ENCODE measurements around the gene TALDO1. TPM values are rescaled to one million over a fixed set of nuclear protein-coding genes. Genes with fewer than 3 reads are reported as not detected.

The TALDO1 gene
- total RNA-seq, 1 donor from 2014 or later: 207 TPM

DNA sequence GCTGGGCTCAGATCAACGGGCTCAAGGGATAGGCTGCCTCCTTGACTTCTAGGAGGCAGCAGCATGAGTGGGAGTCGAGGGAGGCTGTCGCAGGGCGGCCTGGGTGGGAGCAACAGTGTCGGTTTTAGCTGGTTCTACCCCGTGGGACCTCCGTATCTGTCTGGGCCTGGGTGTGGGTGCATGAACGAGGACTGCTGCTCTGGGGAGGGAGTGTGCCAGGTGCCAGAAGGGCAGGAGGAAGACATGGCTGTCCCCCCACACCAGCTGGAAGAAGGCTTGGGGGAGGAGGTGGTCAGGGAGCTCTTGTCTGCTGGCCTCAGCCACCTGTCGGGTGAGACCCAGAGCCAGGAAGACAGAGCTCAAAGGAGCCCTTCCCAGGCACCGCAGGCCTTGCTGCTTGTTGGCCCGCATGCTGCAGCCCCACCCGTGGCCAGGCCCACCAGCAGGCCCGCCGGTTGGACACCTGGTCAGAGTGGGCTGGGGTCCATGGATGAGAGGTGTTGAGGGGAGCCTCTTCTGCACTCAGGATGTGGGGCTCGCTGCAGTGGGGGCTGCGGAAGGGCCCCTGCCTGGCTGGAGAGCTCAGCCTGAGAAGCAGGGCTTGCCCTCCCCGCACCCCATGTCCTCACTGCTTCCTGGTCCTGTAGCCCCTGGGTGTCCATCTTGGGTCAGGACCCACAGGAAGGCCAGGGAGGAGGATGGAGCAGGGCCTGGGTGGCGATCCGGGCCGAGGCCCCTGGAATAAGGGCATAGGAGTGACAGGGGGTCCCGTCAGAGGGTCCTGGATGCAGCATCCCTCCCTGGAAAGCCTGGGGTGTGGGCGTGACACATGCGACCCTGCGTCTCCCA, 39.2 kb downstream of the TALDO1 start:
- H3K4me3 ChIP-seq (ENCODE audit: low read depth, low read length): no peak overlapping the region
- no peaks in the 10 kb centered on the region for H3K36me3 ChIP-seq (ENCODE audit: control insufficient read depth, insufficient read depth, low read length)
- no peak for DNase-seq (ENCODE audit: low read depth)
- TF ChIP-seq, protein P1, sequence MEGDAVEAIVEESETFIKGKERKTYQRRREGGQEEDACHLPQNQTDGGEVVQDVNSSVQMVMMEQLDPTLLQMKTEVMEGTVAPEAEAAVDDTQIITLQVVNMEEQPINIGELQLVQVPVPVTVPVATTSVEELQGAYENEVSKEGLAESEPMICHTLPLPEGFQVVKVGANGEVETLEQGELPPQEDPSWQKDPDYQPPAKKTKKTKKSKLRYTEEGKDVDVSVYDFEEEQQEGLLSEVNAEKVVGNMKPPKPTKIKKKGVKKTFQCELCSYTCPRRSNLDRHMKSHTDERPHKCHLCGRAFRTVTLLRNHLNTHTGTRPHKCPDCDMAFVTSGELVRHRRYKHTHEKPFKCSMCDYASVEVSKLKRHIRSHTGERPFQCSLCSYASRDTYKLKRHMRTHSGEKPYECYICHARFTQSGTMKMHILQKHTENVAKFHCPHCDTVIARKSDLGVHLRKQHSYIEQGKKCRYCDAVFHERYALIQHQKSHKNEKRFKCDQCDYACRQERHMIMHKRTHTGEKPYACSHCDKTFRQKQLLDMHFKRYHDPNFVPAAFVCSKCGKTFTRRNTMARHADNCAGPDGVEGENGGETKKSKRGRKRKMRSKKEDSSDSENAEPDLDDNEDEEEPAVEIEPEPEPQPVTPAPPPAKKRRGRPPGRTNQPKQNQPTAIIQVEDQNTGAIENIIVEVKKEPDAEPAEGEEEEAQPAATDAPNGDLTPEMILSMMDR (IDR thresholded peaks at IDR 0.05; ENCODE audit: insufficient read depth, low read length, poor library complexity, severe bottlenecking): no peak
- H3K27me3 ChIP-seq (ENCODE audit: control insufficient read depth, insufficient read depth, low read length): peaks cover 22% of the 10 kb centered on the region

DNA sequence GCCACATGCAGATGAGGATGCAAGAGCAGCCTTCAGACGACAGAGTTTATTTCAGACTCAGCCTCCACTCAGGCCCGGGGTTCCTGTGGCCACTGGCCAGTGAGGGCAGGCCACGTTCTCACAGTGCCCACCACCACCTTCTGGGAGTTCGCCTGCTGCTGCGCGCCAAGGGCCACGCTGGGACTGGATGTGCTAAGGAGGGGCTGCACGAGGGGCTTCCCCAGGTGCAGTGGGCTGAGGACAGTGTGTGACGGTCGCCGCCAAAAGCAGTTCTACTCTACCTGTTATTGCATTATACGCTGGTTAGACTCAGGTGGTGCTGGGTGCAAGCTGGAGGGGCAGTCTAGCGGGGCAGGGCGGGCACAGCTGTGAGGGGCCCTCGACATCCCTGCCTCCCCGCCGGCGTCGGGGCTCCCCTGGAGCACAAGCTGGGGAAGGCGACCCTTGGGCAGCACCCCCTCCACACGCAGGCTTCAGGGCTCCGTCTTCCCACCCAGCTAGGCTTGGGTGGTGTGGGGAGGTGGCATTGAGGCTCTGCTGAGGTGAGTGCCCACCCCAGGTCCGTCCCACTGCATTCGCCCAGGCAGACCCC, 39.9 kb downstream of the TALDO1 start:
- no peak for DNase-seq (ENCODE audit: low read depth)
- no peak overlapping the region for H3K4me3 ChIP-seq (ENCODE audit: low read depth, low read length)
- H3K27me3 ChIP-seq (ENCODE audit: control insufficient read depth, insufficient read depth, low read length): peaks cover 22% of the 10 kb centered on the region
- no peaks in the 10 kb centered on the region for H3K36me3 ChIP-seq (ENCODE audit: control insufficient read depth, insufficient read depth, low read length)
- TF ChIP-seq, protein P1 (IDR thresholded peaks at IDR 0.05; ENCODE audit: insufficient read depth, low read length, poor library complexity, severe bottlenecking): no peak

DNA sequence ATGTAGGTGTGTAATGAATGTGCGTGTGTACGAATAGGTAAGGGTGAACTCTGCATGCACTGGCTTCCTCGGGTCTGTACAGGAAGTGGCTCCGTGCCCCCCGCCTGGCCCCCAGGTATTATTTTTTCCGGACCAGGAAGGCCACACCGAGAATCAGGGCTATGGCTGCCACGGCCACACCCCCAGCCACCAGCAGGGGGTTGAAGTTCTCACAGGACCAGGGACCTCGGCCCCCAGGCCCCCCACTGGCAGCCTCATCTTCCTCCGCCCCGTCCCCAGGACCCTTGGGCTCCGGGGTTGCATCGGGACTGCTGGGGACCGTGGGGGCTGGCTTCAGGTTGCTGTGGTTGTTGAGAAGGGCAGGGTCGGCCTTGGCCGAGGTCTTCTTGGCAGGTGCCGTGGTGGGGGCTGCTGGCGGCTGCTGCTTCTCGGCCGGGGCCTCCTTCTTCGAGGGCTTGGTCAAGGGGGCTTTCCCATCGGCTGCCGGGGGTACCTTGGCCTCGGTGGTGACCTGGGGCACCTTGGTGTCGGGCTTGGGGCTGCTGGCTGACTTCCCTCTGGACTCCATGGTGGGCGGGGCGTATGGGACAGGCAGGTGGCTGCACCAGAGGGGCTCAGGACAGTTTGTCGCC, 40.9 kb downstream of the TALDO1 start:
- Histone ChIP-seq H3K36me3 (ENCODE audit: control insufficient read depth, insufficient read depth, low read length) (no peaks in the 10 kb centered on the region), H3K4me3 (ENCODE audit: low read depth, low read length) (no peak overlapping the region), H3K27me3 (ENCODE audit: control insufficient read depth, insufficient read depth, low read length) (peaks cover 22% of the 10 kb centered on the region)
- DNase-seq (ENCODE audit: low read depth): no peak
- TF ChIP-seq, protein P1 (IDR thresholded peaks at IDR 0.05; ENCODE audit: insufficient read depth, low read length, poor library complexity, severe bottlenecking): peak; percentile 1

DNA sequence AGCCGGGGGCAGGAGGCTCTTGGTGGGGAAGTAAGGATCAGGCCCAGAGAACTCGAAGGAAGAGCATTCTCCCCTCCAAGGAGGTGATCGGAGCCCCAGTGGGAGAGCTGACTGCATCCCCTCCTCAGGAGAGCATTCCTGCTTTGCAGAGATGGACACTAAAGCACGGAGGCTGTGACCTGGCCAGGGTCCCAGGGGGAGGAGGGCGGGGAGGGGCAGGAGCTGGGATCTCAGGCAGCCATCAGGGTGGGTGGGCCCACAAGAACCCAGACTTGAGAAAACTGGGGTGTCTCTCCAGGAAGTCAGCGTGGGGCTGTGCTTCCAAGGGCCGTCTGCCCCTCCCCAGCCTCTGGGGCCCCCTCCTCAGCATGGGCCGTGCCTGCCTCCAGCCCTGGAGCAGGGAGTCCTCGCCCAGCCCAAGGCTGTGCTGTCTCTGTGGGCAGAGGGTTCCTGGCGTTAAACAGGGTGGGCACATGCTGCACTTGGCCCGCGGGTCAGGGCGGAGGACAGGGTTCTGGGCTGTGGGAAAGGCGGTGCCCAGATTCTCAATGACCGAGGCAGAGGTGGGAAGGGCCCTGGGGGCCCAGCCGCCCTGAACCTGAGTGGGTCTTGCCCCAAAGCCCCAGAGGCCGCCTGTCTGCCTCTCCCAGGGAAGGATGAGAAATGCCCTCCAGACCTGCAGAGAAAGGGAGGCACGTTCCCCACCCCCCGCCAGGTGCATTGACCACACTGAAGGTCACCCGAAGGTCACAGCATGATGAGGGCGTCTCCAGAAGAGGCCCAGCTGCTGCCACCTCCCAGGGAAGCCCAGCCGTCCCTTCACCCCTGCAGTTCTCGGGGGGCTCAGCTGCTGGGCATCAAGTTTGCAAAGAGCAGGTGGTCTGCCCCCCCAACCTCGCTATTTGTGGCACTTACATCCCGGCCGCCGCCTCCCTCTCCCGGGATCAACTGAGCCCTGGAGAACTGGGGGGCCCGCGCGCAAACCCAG, 42.0 kb downstream of the TALDO1 start:
- no peak for DNase-seq (ENCODE audit: low read depth)
- Histone ChIP-seq H3K27me3 (ENCODE audit: control insufficient read depth, insufficient read depth, low read length) (peaks cover 22% of the 10 kb centered on the region), H3K4me3 (ENCODE audit: low read depth, low read length) (no peak overlapping the region), H3K36me3 (ENCODE audit: control insufficient read depth, insufficient read depth, low read length) (no peaks in the 10 kb centered on the region)
- TF ChIP-seq, protein P1 (IDR thresholded peaks at IDR 0.05; ENCODE audit: insufficient read depth, low read length, poor library complexity, severe bottlenecking): no peak

DNA sequence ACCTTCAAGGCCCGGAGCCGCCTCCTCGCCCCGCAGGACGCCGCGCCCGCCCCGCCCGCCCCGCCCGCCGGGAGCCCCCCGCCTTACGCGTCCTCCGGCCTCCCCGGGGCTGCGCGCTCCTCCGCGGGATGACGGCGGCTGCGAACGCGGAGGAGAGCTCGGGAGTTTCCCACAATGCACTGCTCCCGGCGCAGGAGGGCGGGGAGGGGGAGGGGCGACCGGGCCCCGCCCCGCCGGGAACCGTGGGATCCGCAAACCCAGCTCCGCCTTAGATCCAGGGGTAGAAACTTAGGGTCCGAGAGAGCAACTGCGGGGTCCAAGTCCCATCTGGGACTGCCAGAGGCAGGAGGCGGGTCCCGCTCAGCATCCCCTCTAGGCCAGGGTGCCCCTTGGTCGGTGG, 42.7 kb downstream of the TALDO1 start, which contains the start of gene CEND1:
Gene CEND1, minus strand, starts transcription at position 148 of the 400 bp plus-strand sequence. CDS start 1,514 bp downstream, outside the sequence.
- H3K36me3 ChIP-seq (ENCODE audit: control insufficient read depth, insufficient read depth, low read length): no peaks in the 10 kb centered on the region
- no peak for DNase-seq (ENCODE audit: low read depth)
- no peak within 1 kb of the TSS for H3K4me3 ChIP-seq (ENCODE audit: low read depth, low read length)
- peaks cover 22% of the 10 kb centered on the region for H3K27me3 ChIP-seq (ENCODE audit: control insufficient read depth, insufficient read depth, low read length)
- TF ChIP-seq, protein P1 (IDR thresholded peaks at IDR 0.05; ENCODE audit: insufficient read depth, low read length, poor library complexity, severe bottlenecking): no peak

All from kidney epithelial cell (primary cell).